ENCODE measurements around the gene G3BP2. TPM values are rescaled to one million over a fixed set of nuclear protein-coding genes. Genes with fewer than 3 reads are reported as not detected.
"Not testable (repeated sequence)": the region's sequence is repeated elsewhere in the genome, so short reads cannot be mapped to it uniquely, and the experiment has no call there.

Gene G3BP2
- total RNA-seq, 1 donor from 2014 or later: 78.3 TPM

GRCh38 chr4:75686346-75686745 lies 13.1 kb upstream of the G3BP2 start:
- DNase-seq (ENCODE audit: low spot score): no peak
- intact Hi-C loops (cut with DNase I): no loop called here

DNA sequence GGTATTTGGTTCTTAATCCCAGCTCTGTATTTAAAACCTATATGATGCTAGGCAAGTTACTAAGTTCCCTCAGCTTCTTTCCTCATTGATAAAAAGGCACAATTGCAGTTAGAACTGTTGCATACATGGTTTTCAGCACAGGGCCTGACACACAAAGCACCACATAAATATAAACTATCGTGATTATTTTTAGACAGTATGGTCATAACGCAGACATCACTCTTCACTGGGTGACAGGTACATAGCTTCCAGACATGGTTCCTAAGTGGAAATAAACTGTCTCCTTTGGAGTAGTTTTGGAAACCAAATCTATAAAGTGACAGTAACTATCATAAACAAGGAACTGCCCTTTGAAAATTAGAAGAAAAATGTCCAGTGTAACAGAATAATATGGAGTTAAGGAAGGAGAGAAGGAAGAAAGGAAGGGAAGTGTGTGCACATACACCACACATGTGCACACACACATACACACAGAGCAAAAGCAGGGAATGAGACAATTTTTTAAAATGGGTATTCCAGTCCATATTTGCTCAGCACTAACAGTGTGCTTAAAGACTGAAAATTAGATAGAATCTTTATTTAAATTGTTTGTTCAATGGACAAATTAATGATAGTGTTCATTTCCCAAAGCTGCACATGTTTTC lies 12.5 kb upstream of the G3BP2 start:
- intact Hi-C loops (cut with DNase I): no loop called here
- no peak for DNase-seq (ENCODE audit: low spot score)

DNA sequence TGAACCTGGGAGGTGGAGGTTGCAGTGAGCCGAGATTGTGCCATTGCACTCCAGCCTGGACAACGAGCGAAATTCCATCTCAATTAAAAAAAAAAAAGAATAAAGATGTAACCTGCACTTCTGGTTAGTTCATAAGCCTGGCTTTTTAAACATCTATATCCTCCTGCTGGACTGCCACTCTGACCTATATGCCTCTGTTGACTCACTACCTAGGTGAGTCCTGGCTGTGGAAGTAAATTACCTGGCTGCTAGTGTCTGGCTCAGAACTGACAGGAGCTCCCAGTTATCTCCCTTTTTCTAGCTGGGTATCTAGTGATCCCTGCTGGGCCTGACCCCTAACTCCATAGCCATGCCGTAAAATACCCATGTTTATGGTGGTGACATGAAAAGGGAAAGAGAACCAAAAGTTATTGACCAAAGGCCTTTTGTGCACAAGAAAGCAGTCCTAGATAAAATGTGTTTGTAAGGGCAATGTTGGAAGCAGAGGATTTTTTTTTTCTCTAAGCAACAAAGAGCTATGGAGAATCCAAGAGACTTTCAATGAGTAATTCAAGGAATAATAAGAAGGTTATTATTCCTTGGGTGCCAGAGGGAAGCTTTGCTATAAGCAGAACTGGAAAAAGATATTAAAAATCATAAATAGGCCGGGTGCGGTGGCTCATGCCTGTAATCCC lies 10.4 kb upstream of the G3BP2 start:
- no peak for DNase-seq (ENCODE audit: low spot score)
- intact Hi-C loops (cut with DNase I): no loop called here

DNA sequence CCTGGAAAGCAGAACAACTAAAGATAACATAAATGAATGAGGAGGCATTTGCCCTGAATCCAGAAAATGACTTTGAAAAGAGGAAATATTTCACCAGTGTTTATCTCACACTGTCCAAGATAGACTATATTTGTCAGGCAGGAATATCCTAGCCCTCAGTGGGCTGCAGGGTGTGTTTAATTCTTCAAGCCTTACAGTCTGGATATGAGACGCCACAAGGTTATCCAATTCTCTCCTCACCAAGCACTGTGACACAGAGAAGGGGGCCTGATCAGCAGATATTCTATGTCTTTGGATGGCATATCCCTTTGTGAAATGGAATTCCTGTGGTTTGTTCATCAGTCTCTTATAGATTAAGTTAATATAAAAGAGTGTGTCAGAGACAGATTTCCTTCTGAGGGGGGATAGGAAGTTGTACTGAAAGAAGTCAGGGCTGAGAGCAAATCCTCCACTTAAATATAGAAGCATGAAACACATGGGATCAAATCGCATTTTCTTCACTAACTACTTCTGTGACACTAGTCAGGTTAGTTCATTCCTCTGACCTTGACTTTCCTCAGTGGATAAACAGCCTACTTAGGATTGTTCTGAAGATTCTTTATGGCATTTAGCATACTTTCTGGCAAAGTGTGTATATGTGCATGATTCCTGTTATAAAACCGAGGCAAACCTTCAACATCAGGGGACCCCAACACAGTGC lies 6.8 kb upstream of the G3BP2 start:
- no peak for DNase-seq (ENCODE audit: low spot score)
- intact Hi-C loops (cut with DNase I): no loop called here

DNA sequence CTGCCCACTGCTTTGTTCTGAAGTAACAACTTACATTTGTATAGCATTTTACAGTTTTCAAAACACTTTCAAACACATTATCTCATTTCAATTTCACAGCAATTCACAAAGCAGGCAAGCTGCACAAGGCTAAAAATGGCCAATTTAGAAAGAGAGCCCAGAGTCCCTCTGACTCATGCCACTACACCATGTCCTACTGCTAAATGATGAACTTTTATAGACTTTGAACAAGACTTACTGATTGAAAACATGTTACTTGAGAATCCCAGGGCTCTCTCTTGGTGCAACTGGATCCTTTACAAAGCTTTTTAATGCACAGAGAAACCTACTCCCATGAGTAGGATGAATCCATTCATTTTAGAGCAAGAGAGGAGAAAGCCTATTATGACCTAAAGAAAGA lies 5.8 kb upstream of the G3BP2 start:
- intact Hi-C loops (cut with DNase I): no loop called here
- no peak for DNase-seq (ENCODE audit: low spot score)

GRCh38 chr4:75678473-75678872 lies 5.3 kb upstream of the G3BP2 start:
- no peak for DNase-seq (ENCODE audit: low spot score)
- intact Hi-C loops (cut with DNase I): no loop called here

DNA sequence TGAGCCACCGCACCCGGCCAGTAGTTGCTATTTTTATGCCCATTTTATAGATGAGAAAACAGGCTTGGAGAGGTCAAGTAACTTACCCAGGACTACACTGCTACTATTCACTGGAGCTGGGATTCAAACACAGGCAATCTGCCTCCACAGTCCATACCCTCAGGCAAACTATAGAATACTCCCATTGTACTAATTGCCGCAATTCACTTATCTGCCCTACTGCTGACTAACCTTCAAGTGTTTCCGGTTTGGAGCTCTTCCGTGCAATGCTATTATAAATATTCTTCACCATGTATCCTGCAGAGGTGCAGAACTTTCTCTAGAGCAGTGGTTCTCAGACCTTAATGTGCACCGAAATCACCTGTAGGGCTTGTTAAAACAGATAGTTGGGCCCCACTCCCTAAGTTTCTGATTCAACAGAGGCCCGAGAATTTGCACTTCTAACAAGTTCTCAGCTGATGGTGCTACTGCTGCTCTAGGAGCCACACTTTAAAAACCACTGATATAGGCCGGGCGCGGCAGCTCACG lies 1.9 kb upstream of the G3BP2 start:
- DNase-seq (ENCODE audit: low spot score): no peak
- intact Hi-C loops (cut with DNase I): no loop called here

- intact Hi-C loops (cut with DNase I): loop anchor here (1.0 kb wide), 1 partner anchor 50 kb away; the partner anchor contains the start of gene USO1
- no peak for DNase-seq (ENCODE audit: low spot score)
These were observed 733 bp upstream of the G3BP2 start for GRCh38 chr4:75673959-75674328.

DNA sequence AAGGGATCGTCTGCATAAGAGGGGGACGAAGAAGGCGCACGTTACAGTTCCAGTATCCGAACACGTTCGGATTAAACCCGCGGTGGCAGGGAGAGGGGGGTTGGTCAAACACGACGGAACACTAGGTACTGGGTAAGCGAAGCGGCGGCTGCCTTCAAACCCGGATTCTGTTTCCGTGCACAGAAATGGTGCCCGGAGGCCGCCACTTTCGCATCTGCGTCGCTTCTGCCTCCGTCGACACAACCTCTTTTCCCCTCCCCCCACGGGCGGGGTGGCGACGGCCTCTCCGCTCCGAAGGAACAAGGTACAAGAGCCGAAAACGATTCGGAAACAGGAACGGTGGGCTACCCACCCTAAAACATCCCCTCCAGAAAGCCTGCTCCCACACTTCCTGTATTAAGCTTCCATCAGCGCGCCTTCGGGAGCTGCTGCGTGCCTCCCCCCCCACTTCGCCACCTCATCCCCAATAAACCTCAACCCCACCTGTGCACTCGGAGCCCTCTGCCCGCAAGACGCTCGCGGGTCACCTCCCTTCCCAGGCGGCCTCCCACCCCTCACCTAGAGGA lies 667 bp downstream of the G3BP2 start:
- intact Hi-C loops (cut with DNase I): loop anchor here (1.0 kb wide), 1 partner anchor 52 kb away; the partner anchor contains the start of gene USO1
- peak; percentile 84 for DNase-seq (ENCODE audit: low spot score)

DNA sequence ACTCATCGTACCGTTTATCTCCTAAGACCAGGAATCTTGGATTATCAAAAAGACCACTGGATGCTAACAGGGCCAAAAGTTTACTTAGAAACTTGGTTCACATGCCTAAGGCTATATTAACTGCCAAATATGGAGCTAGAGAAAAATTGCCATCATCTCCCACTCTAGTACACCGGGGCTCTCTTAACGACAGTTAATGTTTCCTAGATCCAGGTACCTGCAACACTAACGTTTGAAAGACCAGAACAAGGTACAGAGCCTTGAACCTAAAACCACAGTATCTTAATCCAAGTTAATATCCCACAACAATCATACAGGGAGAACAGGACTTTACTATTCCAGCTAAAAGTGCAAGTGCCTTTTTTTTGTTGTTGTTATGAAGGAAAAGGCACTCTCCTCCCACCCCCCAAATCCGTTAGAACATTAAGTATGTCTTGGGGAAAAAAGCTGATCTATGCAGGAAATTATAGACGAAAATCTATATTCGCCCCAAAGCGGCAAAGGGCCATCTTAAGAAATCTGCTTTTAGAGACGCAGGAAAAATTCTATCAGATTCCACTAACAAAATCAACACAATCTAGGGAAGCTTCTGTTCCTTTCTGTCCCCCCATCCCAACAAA lies 1.3 kb downstream of the G3BP2 start:
- intact Hi-C loops (cut with DNase I): no loop called here
- DNase-seq (ENCODE audit: low spot score): no peak

- DNase-seq (ENCODE audit: low spot score): no peak
- intact Hi-C loops (cut with DNase I): no loop called here
These were observed 4.6 kb downstream of the G3BP2 start for GRCh38 chr4:75668596-75668995.

GRCh38 chr4:75667636-75668035 lies 5.6 kb downstream of the G3BP2 start:
- intact Hi-C loops (cut with DNase I); DNase-seq (ENCODE audit: low spot score): not testable (repeated sequence)

DNA sequence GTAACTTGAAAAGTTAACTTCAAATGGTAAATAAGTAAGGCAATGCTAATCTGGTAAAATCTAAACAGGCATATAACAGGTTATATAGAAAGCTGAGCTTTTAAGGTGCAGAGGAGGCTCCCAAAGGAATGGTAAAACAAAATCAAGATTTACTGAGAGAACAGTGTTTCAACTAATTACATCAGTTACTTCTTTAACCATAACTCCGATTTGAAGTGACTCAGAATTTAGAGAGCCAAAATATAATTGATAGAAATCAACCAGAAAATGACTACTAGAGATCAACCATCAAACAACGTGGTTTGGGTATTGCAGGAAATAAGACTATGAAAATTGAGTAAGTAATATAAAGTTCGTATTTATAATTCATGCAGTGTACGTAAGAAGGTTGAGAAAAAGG lies 6.9 kb downstream of the G3BP2 start:
- intact Hi-C loops (cut with DNase I): no loop called here
- no peak for DNase-seq (ENCODE audit: low spot score)

- DNase-seq (ENCODE audit: low spot score); intact Hi-C loops (cut with DNase I): not testable (repeated sequence)
These were observed 8.6 kb downstream of the G3BP2 start for GRCh38 chr4:75664604-75665003.

- no peak for DNase-seq (ENCODE audit: low spot score)
- intact Hi-C loops (cut with DNase I): no loop called here
These were observed 10.6 kb downstream of the G3BP2 start for GRCh38 chr4:75662626-75663025.

GRCh38 chr4:75660491-75660890 lies 12.7 kb downstream of the G3BP2 start:
- DNase-seq (ENCODE audit: low spot score): no peak
- intact Hi-C loops (cut with DNase I): no loop called here

GRCh38 chr4:75659512-75660031 lies 13.6 kb downstream of the G3BP2 start:
- intact Hi-C loops (cut with DNase I): no loop called here
- DNase-seq (ENCODE audit: low spot score): no peak

DNA sequence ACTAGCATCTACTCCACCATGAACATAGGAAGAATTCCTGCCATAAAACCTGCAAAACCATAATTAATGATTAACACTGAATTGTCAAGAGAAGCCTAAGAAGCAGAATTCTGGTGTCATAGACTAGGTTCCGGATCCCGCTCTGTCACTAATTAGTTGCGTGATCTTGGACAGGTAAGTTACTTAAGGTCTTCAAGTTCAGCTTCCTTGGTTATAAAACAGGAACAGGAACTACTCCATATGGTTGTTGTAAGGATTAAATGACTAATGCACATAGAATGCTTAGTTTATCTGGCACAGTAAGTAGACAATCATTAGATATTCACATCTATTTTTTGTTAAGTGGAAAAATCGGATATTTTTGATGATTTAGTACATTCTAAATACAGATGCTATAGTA lies 14.3 kb downstream of the G3BP2 start:
- intact Hi-C loops (cut with DNase I): no loop called here
- DNase-seq (ENCODE audit: low spot score): no peak

GRCh38 chr4:75655562-75655961 lies 17.6 kb downstream of the G3BP2 start:
- no peak for DNase-seq (ENCODE audit: low spot score)
- intact Hi-C loops (cut with DNase I): no loop called here

GRCh38 chr4:75654905-75655304 lies 18.3 kb downstream of the G3BP2 start:
- intact Hi-C loops (cut with DNase I): loop anchor here (5.0 kb wide), 1 partner anchor 192 kb away; no protein-coding TSS in a partner anchor
- DNase-seq (ENCODE audit: low spot score): no peak

Measured in cardiac septum (tissue), 1 donor.